ENCODE results near the gene TMEM119. TPM values are rescaled to one million over a fixed set of nuclear protein-coding genes. Genes with fewer than 3 reads are reported as not detected.

The TMEM119 gene
- total and polyA plus RNA-seq, 2 of the 13 experiments (the other 11 are each of a cell fraction or from before 2014, with no cell fraction given) = not detected

GRCh38 chr12:108589028-108589839, 8.7 kb downstream of the TMEM119 start:
- WGBS (ENCODE audit: low lambda C conversion rate) = 7% methylated on average over 8 of the region's 15 CpGs
- CTCF ChIA-PET (ENCODE audit: low intra/inter-chr PET ratio, low total read pairs) = no interaction called here
- no TSS peak for BruUV-seq (replicated peaks)

More at GRCh38 chr12:108589028-108589839, 8.7 kb downstream of the TMEM119 start:
- TF ChIP-seq UBTF (CRISPR knock-in tag; IDR thresholded peaks at IDR 0.05) = no peak
- no peak for TF ChIP-seq ARID3A (IDR thresholded peaks at IDR 0.05; ENCODE audit: low read depth, low read length)
- TF ChIP-seq ZFAT (CRISPR knock-in tag; conservative IDR thresholded peaks at IDR 0.05) = no peak
- TF ChIP-seq HES4 (CRISPR knock-in tag; IDR thresholded peaks at IDR 0.05; ENCODE audit: borderline replicate concordance) = no peak
- TF ChIP-seq ZNF687 (CRISPR knock-in tag; IDR thresholded peaks at IDR 0.05) = no peak
- no peak for TF ChIP-seq NR2C2 (CRISPR knock-in tag; IDR thresholded peaks at IDR 0.05; ENCODE audit: borderline replicate concordance)
- no peak for TF ChIP-seq NFE2L1 (CRISPR knock-in tag; IDR thresholded peaks at IDR 0.05; ENCODE audit: borderline replicate concordance)
- no peak for TF ChIP-seq ZNF766 (CRISPR knock-in tag; IDR thresholded peaks at IDR 0.05; ENCODE audit: borderline replicate concordance)
- TF ChIP-seq HNRNPUL1 (IDR thresholded peaks at IDR 0.05; ENCODE audit: low read depth, low read length) = no peak
- no peak for TF ChIP-seq ATF7 (IDR thresholded peaks at IDR 0.05)
- TF ChIP-seq ATF7 (CRISPR knock-in tag; IDR thresholded peaks at IDR 0.05) = no peak
- TF ChIP-seq ZNF124 (CRISPR knock-in tag; IDR thresholded peaks at IDR 0.05) = no peak
- TF ChIP-seq KDM5B (CRISPR knock-in tag; IDR thresholded peaks at IDR 0.05; ENCODE audit: borderline replicate concordance) = no peak
- DNase-seq (ENCODE audit: low spot score) (no peak), ATAC-seq (no peak; the same call in 2 of the 3 replicates), FAIRE-seq (no peak)
- H3K9me3 ChIP-seq (ENCODE audit: low read length) = no peaks in the 10 kb centered on the region
- H3K4me3 ChIP-seq (replicated peaks in 1 of 3; ENCODE audit: insufficient read depth in 1 of 3, low read depth in 2 of 3, low read length in 3 of 3) = no peak overlapping the region
- no peaks in the 10 kb centered on the region for H4K20me1 ChIP-seq (ENCODE audit: insufficient read depth, low read length)
- H3K9ac ChIP-seq (ENCODE audit: insufficient read depth, low read depth, low read length) = no peak overlapping the region
- no peaks in the 10 kb centered on the region for H3K36me3 ChIP-seq (replicated peaks in 1 of 2; ENCODE audit: control insufficient read depth in 1 of 2, insufficient read depth in 2 of 2, low read length in 2 of 2)
- H3K27me3 ChIP-seq (ENCODE audit: control insufficient read depth in 1 of 2, insufficient read depth in 2 of 2, low read length in 2 of 2) = peaks cover 6 to 35% of the 10 kb centered on the region in 2 experiments
- POLR2A ChIA-PET = no interaction called here
- no peaks in the 10 kb centered on the region for H3K79me2 ChIP-seq (ENCODE audit: insufficient read depth, low read length)
- H3K4me2 ChIP-seq (ENCODE audit: low read depth, low read length) = no peak overlapping the region
- H3K27ac ChIP-seq (ENCODE audit: extremely low read length, insufficient read depth, low read length) = no peak overlapping the region
- no peak overlapping the region for H2AFZ ChIP-seq (ENCODE audit: low read length)
- 0 out of 2 replicates have a peak, but pooled peaks cover 8% of the 10 kb centered on the region for H3K4me1 ChIP-seq (ENCODE audit: insufficient read depth, low read length)
- in situ Hi-C loops (cut with HindIII; ENCODE audit: extremely low pct_ligation_motif_present, low pct_unique_long_range_greater_than_20kb) = no loop called here
- intact Hi-C loops (cut with micrococcal nuclease; ENCODE audit: unreplicated experiment) = no loop called here
